GM12878 (cell line): ENCODE results near the gene ITCH. TPM values are rescaled to one million over a fixed set of nuclear protein-coding genes. Genes with fewer than 3 reads are reported as not detected.

ENCODE experiments used
- ATAC-seq: fragments of 200-7000 bp; cut with Tn5 transposase; 3 replicates; pipeline ENCODE4 v1.9.1; 2020; ENCODE audit warnings: mild to moderate bottlenecking, moderate library complexity
- BruUV-seq: library from RNA; stranded (reverse); fragments of 400-500 nt; replicated peaks from 2 replicates; lab custom pipeline; 2021; lab: Mats Ljungman, UMichigan
- CTCF ChIA-PET: fragments of 300-600 bp; sonication (Branson Sonifier 250); formaldehyde crosslinking; extraction: SDS; loops from one replicate; lab custom pipeline; 2021; ENCODE audit warnings: inconsistent platforms; lab: Yijun Ruan, JAX
- POLR2A ChIA-PET: fragments of 350-600 bp; formaldehyde crosslinking; extraction: SDS; loops from one replicate; lab custom pipeline; 2021; ENCODE audit warnings: inconsistent platforms; lab: Charles Lee
- RAD21 ChIA-PET: fragments of 300-600 bp; sonication (Branson Sonifier 250); formaldehyde crosslinking; loops from one replicate; lab custom pipeline; 2023; ENCODE audit warnings: antibody characterized with exemption; ENCODE audit not compliant: unreplicated experiment; lab: Charles Lee
- SMC1A ChIA-PET: fragments of 300-600 bp; sonication (Branson Sonifier 250); formaldehyde crosslinking; loops from one replicate; lab custom pipeline; 2023; ENCODE audit not compliant: unreplicated experiment, uncharacterized antibody; lab: Charles Lee
- DNase-seq: peaks from one replicate; pipeline ENCODE4 v3.0.0-alpha.2; 2011; ENCODE audit warnings: low read depth, low spot score
- FAIRE-seq: peaks from 3 replicates; lab custom pipeline; 2011; peaks lifted over from hg19 to GRCh38; lab: Jason Lieb, UNC
- H2AFZ ChIP-seq: 2 replicates; pipeline ENCODE4 v1.6.0; 2011; ENCODE audit warnings: low read depth, low read length, control low read depth; ENCODE audit not compliant: control insufficient read depth
- H3K27ac ChIP-seq: 2 replicates; pipeline ENCODE4 v1.5.1; 2011; ENCODE audit warnings: control low read depth; ENCODE audit not compliant: control insufficient read depth, insufficient read depth
- H3K27me3 ChIP-seq, 2 experiments: replicated peaks in 1 of 2; 2 replicates each; pipeline versions ENCODE4 v1.6.0 to v1.6.1; 2011; ENCODE audit warnings: low read length in 1 of 2; ENCODE audit not compliant: control insufficient read depth in 2 of 2, insufficient read depth in 2 of 2
- H3K36me3 ChIP-seq, 2 experiments: 2 replicates each; pipeline ENCODE4 v1.5.1; 2011; ENCODE audit warnings: low read length in 1 of 2; ENCODE audit not compliant: control insufficient read depth in 2 of 2, insufficient read depth in 2 of 2
- H3K4me1 ChIP-seq: 2 replicates; pipeline ENCODE4 v1.6.1; 2011; ENCODE audit warnings: mild to moderate bottlenecking, low read length, moderate library complexity, mixed read lengths; ENCODE audit not compliant: control insufficient read depth, insufficient read depth
- H3K4me2 ChIP-seq: 2 replicates; pipeline ENCODE4 v1.6.0; 2011; ENCODE audit warnings: control low read depth; ENCODE audit not compliant: control insufficient read depth, insufficient read depth
- H3K4me3 ChIP-seq: fragments of 200-600 bp; sonication (generic); 2 replicates; pipeline ENCODE4 v1.5.1; 2016
- H3K79me2 ChIP-seq: 2 replicates; pipeline ENCODE4 v1.6.0; 2011; ENCODE audit warnings: low read length; ENCODE audit not compliant: control insufficient read depth, insufficient read depth
- H3K9ac ChIP-seq: 2 replicates; pipeline ENCODE4 v1.8.0; 2011; ENCODE audit warnings: low read length, control low read depth, mixed read lengths; ENCODE audit not compliant: control insufficient read depth, insufficient read depth
- H3K9me3 ChIP-seq: replicated peaks from 3 replicates; pipeline ENCODE4 v1.5.1; 2011; ENCODE audit warnings: mild to moderate bottlenecking, low read length; ENCODE audit not compliant: control insufficient read depth, insufficient read depth
- H4K20me1 ChIP-seq: 2 replicates; pipeline ENCODE4 v1.6.0; 2011; ENCODE audit not compliant: control insufficient read depth, insufficient read depth
- CUX1 ChIP-seq: IDR thresholded peaks from 2 replicates; pipeline ENCODE4 v1.6.1; 2012; ENCODE audit warnings: improper control_type of control experiment, low read depth, low read length; ENCODE audit not compliant: insufficient replicate concordance
- FOXM1 ChIP-seq: IDR thresholded peaks from 2 replicates; pipeline ENCODE4 v1.6.1; 2012; ENCODE audit warnings: low read depth, mild to moderate bottlenecking, inconsistent platforms, low read length, moderate library complexity
- JUND ChIP-seq: IDR thresholded peaks from 2 replicates; pipeline ENCODE4 v1.6.1; 2012; ENCODE audit warnings: low read depth, mild to moderate bottlenecking, low read length, improper control_type of control experiment, moderate library complexity
- KAT2A ChIP-seq: conservative IDR thresholded peaks from 2 replicates; pipeline ENCODE4 v1.6.1; 2011; ENCODE audit warnings: low read depth, low read length; ENCODE audit not compliant: control insufficient read depth
- NFIC ChIP-seq: IDR thresholded peaks from 2 replicates; pipeline ENCODE4 v1.6.1; 2012; ENCODE audit warnings: low read depth, mild to moderate bottlenecking, inconsistent platforms, low read length, moderate library complexity
- NR2F1 ChIP-seq: fragments of 450-650 bp; conservative IDR thresholded peaks from 2 replicates; pipeline ENCODE4 v1.6.1; 2017; ENCODE audit warnings: mild to moderate bottlenecking
- PAX5 ChIP-seq: IDR thresholded peaks from 2 replicates; pipeline ENCODE4 v1.6.1; 2011; ENCODE audit warnings: low read depth, low read length, borderline replicate concordance
- TBL1XR1 ChIP-seq: IDR thresholded peaks from 2 replicates; pipeline ENCODE4 v1.6.1; 2012; ENCODE audit warnings: low read depth, low read length, improper control_type of control experiment
- TCF3 ChIP-seq: IDR thresholded peaks from 2 replicates; pipeline ENCODE4 v1.6.1; 2012; ENCODE audit warnings: low read depth, mild to moderate bottlenecking, low read length, borderline replicate concordance; ENCODE audit not compliant: insufficient read depth
- USF1 ChIP-seq: IDR thresholded peaks from 2 replicates; pipeline ENCODE4 v1.6.1; 2011; ENCODE audit warnings: borderline replicate concordance, low read depth, mild to moderate bottlenecking, moderate library complexity, mixed read lengths, low read length; ENCODE audit not compliant: insufficient read depth; ENCODE audit errors: extremely low read length
- YBX1 ChIP-seq: fragments of 450-650 bp; IDR thresholded peaks from 2 replicates; pipeline ENCODE4 v1.6.1; 2016; ENCODE audit warnings: antibody characterized with exemption
- ZBTB4 ChIP-seq: fragments of 450-650 bp; formaldehyde crosslinking; IDR thresholded peaks from 2 replicates; pipeline ENCODE4 v1.4.0; 2022; ENCODE audit warnings: mild to moderate bottlenecking, moderate library complexity
- WGBS: methylation state at CpG from one replicate; pipeline ENCODE4 v1.1.6; 2016; ENCODE audit warnings: low lambda C conversion rate; ENCODE audit not compliant: insufficient replicate concordance, insufficient coverage; ENCODE audit errors: missing lambda C conversion rate; 5-methylcytosine and 5-hydroxymethylcytosine counted together
- in situ Hi-C: fragments of 300-500 bp; cut with MboI; formaldehyde crosslinking; loops from 9 replicates; pipeline ENCODE4 v1.14.3; 2018; ENCODE audit warnings: mixed read lengths
- intact Hi-C: fragments of 100-400 bp; cut with micrococcal nuclease; formaldehyde crosslinking; loops from one replicate; pipeline ENCODE4 v1.14.2; 2022; ENCODE audit not compliant: unreplicated experiment
- polyA plus RNA-seq, 11 experiments: library from polyadenylated mRNA; depleted of rRNA in 4 of 11; unstranded in 6 of 11; stranded (reverse) in 5 of 11; fragments of >200 nt; fragmentation: Nextera tagmentation in 4 of 11; fragmentation: Illumina TruSeq in 1 of 11; extraction: Ambion mirVana in 4 of 11; extraction: Trizol in 1 of 11; gene quantifications; 1 replicate in 1 of 11; 2 replicates in 10 of 11; pipeline versions ENCODE4 v1.2.1 to v1.2.3, GENCODE V29; 2011 to 2016; ENCODE audit warnings: inconsistent platforms in 2 of 11, missing spikeins in 2 of 11, low read depth in 1 of 11
- total RNA-seq, 4 experiments: library from RNA; depleted of rRNA in 3 of 4; stranded (reverse); fragments of >200 nt in 3 of 4; fragmentation: Illumina TruSeq in 1 of 4; extraction: Trizol in 1 of 4; gene quantifications; 2 replicates each; pipeline versions ENCODE4 v1.2.1 to v1.2.3, GENCODE V29; 2013 to 2021

Gene ITCH
- total and polyA plus RNA-seq, 10 of the 15 experiments (the other 5 are each of a cell fraction or from before 2014, with no cell fraction given), result 7.5 to 46.1 (median 21.5) TPM

- Histone ChIP-seq H3K9me3 (no peaks in the 10 kb centered on the region), H3K4me2 (no peak overlapping the region), H3K4me1 (no peaks in the 10 kb centered on the region), H3K9ac (no peak overlapping the region), H2AFZ (no peak overlapping the region), H3K79me2 (no peaks in the 10 kb centered on the region), H3K27ac (no peak overlapping the region), H3K27me3 (no peaks in the 10 kb centered on the region), H4K20me1 (no peaks in the 10 kb centered on the region), H3K36me3 (no peaks in the 10 kb centered on the region), H3K4me3 (no peak overlapping the region)
- ChIA-PET POLR2A (no interaction called here), SMC1A (interaction anchor here (1.3 kb wide), 1 partner anchor 9 kb away, joined by 3 read pairs; no protein-coding TSS in a partner anchor), CTCF (no interaction called here), RAD21 (no interaction called here)
- 72% methylated on average over 22 of the region's 22 CpGs for WGBS
- FAIRE-seq (no peak), DNase-seq (no peak), ATAC-seq (no peak)
- no TSS peak for BruUV-seq
- in situ Hi-C loops (no loop called here), intact Hi-C loops (no loop called here)
- TF ChIP-seq CUX1 (no peak), USF1 (no peak), ZBTB4 (no peak), TBL1XR1 (no peak), JUND (no peak), PAX5 (no peak), NFIC (no peak), TCF3 (no peak), NR2F1 (no peak), FOXM1 (no peak), YBX1 (no peak), KAT2A (no peak)
Observed at GRCh38 chr20:34547844-34548613, 185.0 kb downstream of the ITCH start.
